HG03521 (cell line): Measurements from ENCODE around the gene C11orf54.

Experiments
- ATAC-seq: cut with Tn5 transposase; IDR thresholded peaks from one replicate; pipeline ENCODE4 v1.9.1; 2021; ENCODE audit warnings: mild to moderate bottlenecking, moderate library complexity; ENCODE audit not compliant: unreplicated experiment

C11orf54 gene

GRCh38 chr11:93741094-93741881, at the start of gene C11orf54, which contains the start of gene TAF1D:
C11orf54 (plus strand) TSS chr11:93741672; CDS start chr11:93747394, 5,722 bp downstream.
TAF1D (minus strand) TSS chr11:93741495; CDS start chr11:93739304, 2,191 bp downstream.
- ATAC-seq = peak; percentile 86

- ATAC-seq = no peak
Measured at GRCh38 chr11:93694109-93694508, 47.4 kb upstream of the C11orf54 start.

GRCh38 chr11:93694557-93694956, 46.9 kb upstream of the C11orf54 start:
- no peak for ATAC-seq

GRCh38 chr11:93697611-93698010, 43.9 kb upstream of the C11orf54 start:
- ATAC-seq = no peak

- ATAC-seq = no peak
Measured at GRCh38 chr11:93700830-93701229, 40.6 kb upstream of the C11orf54 start.

GRCh38 chr11:93704237-93704636, 37.2 kb upstream of the C11orf54 start:
- ATAC-seq = no peak

GRCh38 chr11:93710239-93710638, 31.2 kb upstream of the C11orf54 start:
- ATAC-seq = no peak

- ATAC-seq = no peak
Measured at GRCh38 chr11:93712678-93713077, 28.8 kb upstream of the C11orf54 start.

- ATAC-seq = no peak
Measured at GRCh38 chr11:93715797-93716396, 25.6 kb upstream of the C11orf54 start.

GRCh38 chr11:93717501-93717900, 24.0 kb upstream of the C11orf54 start:
- ATAC-seq = no peak

GRCh38 chr11:93718057-93718563, 23.4 kb upstream of the C11orf54 start:
- ATAC-seq = peak; percentile 80

GRCh38 chr11:93719310-93719709, 22.2 kb upstream of the C11orf54 start:
- ATAC-seq = no peak

- ATAC-seq = no peak
Measured at GRCh38 chr11:93720522-93720921, 20.9 kb upstream of the C11orf54 start.

- ATAC-seq = no peak
Measured at GRCh38 chr11:93724089-93724488, 17.4 kb upstream of the C11orf54 start.

- ATAC-seq = no peak
Measured at GRCh38 chr11:93727985-93728791, 13.3 kb upstream of the C11orf54 start.

- no peak for ATAC-seq
Measured at GRCh38 chr11:93728792-93729128, 12.7 kb upstream of the C11orf54 start.

GRCh38 chr11:93729129-93729616, 12.3 kb upstream of the C11orf54 start:
- ATAC-seq = no peak

GRCh38 chr11:93730108-93731107, 11.1 kb upstream of the C11orf54 start:
- no peak for ATAC-seq

- no peak for ATAC-seq
Measured at GRCh38 chr11:93732237-93732892, 9.1 kb upstream of the C11orf54 start.
